GM04504 (cell line): ENCODE measurements around the gene TK2.
"Not testable (repeated sequence)": the region's sequence is repeated elsewhere in the genome, so short reads cannot be mapped to it uniquely, and the experiment has no call there.

ENCODE experiments used
- DNase-seq: peaks from one replicate; pipeline ENCODE4 v3.0.0-alpha.2; 2012; ENCODE audit warnings: low read depth

The TK2 gene

GRCh38 chr16:66549284-66550131 lies at the start of gene TK2:
Gene TK2, minus strand, starts transcription at chr16:66550122. Its CDS starts 61 bp downstream, at chr16:66550061.
- peak; percentile 46 for DNase-seq

GRCh38 chr16:66598111-66598510 lies 48.2 kb upstream of the TK2 start:
- DNase-seq: no peak

- no peak for DNase-seq
Observed at GRCh38 chr16:66596986-66597848, 47.3 kb upstream of the TK2 start.

- not testable (repeated sequence) for DNase-seq
Observed at GRCh38 chr16:66596559-66596958, 46.6 kb upstream of the TK2 start.

GRCh38 chr16:66594739-66595138 lies 44.8 kb upstream of the TK2 start:
- DNase-seq: no peak

- DNase-seq: no peak
Observed at GRCh38 chr16:66592814-66593213, 42.9 kb upstream of the TK2 start.

GRCh38 chr16:66592241-66592640 lies 42.3 kb upstream of the TK2 start:
- no peak for DNase-seq

GRCh38 chr16:66591018-66591417 lies 41.1 kb upstream of the TK2 start:
- DNase-seq: no peak

GRCh38 chr16:66590322-66590721 lies 40.4 kb upstream of the TK2 start:
- no peak for DNase-seq

- DNase-seq: no peak
Observed at GRCh38 chr16:66588981-66589713, 39.2 kb upstream of the TK2 start.

GRCh38 chr16:66587881-66588600 lies 38.1 kb upstream of the TK2 start:
- no peak for DNase-seq

- DNase-seq: no peak
Observed at GRCh38 chr16:66585481-66586239, 35.7 kb upstream of the TK2 start.

- no peak for DNase-seq
Observed at GRCh38 chr16:66581246-66581952, 31.5 kb upstream of the TK2 start.

GRCh38 chr16:66580605-66581209 lies 30.8 kb upstream of the TK2 start:
- peak; percentile 38 for DNase-seq

- no peak for DNase-seq
Observed at GRCh38 chr16:66578651-66579531, 29.0 kb upstream of the TK2 start, which contains the start of gene CMTM2. Gene CMTM2, plus strand, starts transcription at chr16:66579463. Its CDS starts 145 bp downstream, at chr16:66579608.

- DNase-seq: no peak
Observed at GRCh38 chr16:66576296-66576695, 26.4 kb upstream of the TK2 start.

- no peak for DNase-seq
Observed at GRCh38 chr16:66575060-66575459, 25.1 kb upstream of the TK2 start.

- DNase-seq: no peak
Observed at GRCh38 chr16:66574531-66574930, 24.6 kb upstream of the TK2 start.

GRCh38 chr16:66574081-66574480 lies 24.2 kb upstream of the TK2 start:
- no peak for DNase-seq
